Measurements from ENCODE around the gene RTN4. TPM values are rescaled to one million over a fixed set of nuclear protein-coding genes. Genes with fewer than 3 reads are reported as not detected.

Gene RTN4
- total and polyA plus RNA-seq, 2 of the 4 experiments (the other 2 are of a cell fraction), result 77.8 to 588 TPM

- WGBS, 2 experiments (ENCODE audit: extremely low coverage in 2 of 2, insufficient read length in 1 of 2), result 100% methylated on average over 1 of the region's 3 CpGs; no CpG with 5 or more reads in 1 of the 2 experiments
- Histone ChIP-seq H3K4ac (ENCODE audit: low read depth, low read length) (peak overlapping the region; percentile 74), H3K27ac (ENCODE audit: insufficient read depth, low read length) (peak overlapping the region; percentile 2; the same call in 1 of the 2 replicates), H3K4me1 (ENCODE audit: control insufficient read depth, insufficient read depth, low read length) (peaks cover 11% of the 10 kb centered on the region), H3K9me1 (ENCODE audit: insufficient read depth, low read length) (no peaks in the 10 kb centered on the region), H2BK120ac (ENCODE audit: low read depth, low read length) (peak overlapping the region; percentile 61; the same call in 1 of the 2 replicates), H2BK20ac (ENCODE audit: low read depth, low read length) (peak overlapping the region; percentile 75), H4K8ac (ENCODE audit: low read depth in 2 of 2, low read length in 2 of 2) (peak overlapping the region in 1 of 2 experiments; percentile 29; a peak in 1 of 4 replicates), H3K4me2 (ENCODE audit: low read depth, low read length) (peak overlapping the region; percentile 16; the same call in 1 of the 2 replicates), H4K5ac (ENCODE audit: low read depth, low read length) (peak overlapping the region; percentile 73), H2AFZ (replicated peaks; ENCODE audit: low read length, poor library complexity) (peak overlapping the region; percentile 18), H4K91ac (ENCODE audit: insufficient read depth, low read depth, low read length) (peak overlapping the region; percentile 35), H3K27me3 (ENCODE audit: control insufficient read depth, insufficient read depth, low read length) (no peaks in the 10 kb centered on the region), H3K36me3 (ENCODE audit: control insufficient read depth, insufficient read depth, low read length) (no peaks in the 10 kb centered on the region), H3K9me3 (ENCODE audit: control insufficient read depth, insufficient read depth, low read length) (no peaks in the 10 kb centered on the region), H3K79me1 (ENCODE audit: low read depth in 1 of 2, low read length in 2 of 2) (peaks cover 0 to 11% of the 10 kb centered on the region in 2 experiments; a peak in 1 of 4 replicates), H3K23ac (ENCODE audit: low read depth, low read length) (no peak overlapping the region), H3K14ac (replicated peaks; ENCODE audit: low read depth, low read length) (peak overlapping the region; percentile 27; the same call in 1 of the 2 replicates), H2BK15ac (ENCODE audit: low read depth, low read length) (peak overlapping the region; percentile 63; the same call in 2 of the 3 replicates), H3K56ac (ENCODE audit: extremely low read depth, insufficient read depth, low read length) (no peak overlapping the region), H3K4me3 (ENCODE audit: insufficient read depth, low read depth, low read length) (no peak overlapping the region), H2AK5ac (ENCODE audit: low read depth, low read length) (peak overlapping the region; percentile 25; the same call in 1 of the 2 replicates), H2BK5ac (ENCODE audit: low read depth, low read length, poor library complexity, severe bottlenecking) (peak overlapping the region; percentile 5), H2AK9ac (replicated peaks; ENCODE audit: low read depth, low read length, poor library complexity) (peak overlapping the region; percentile 6), H3K9ac (ENCODE audit: low read depth, low read length) (no peak overlapping the region), H4K20me1 (ENCODE audit: insufficient read depth, low read length) (no peaks in the 10 kb centered on the region), H3K18ac (ENCODE audit: low read depth, low read length) (peak overlapping the region; percentile 87)
- in situ Hi-C loops (cut with MboI; ENCODE audit: low sequenced_read_pairs) (no loop called here), intact Hi-C loops (cut with micrococcal nuclease) (no loop called here), dilution Hi-C loops (cut with HindIII; ENCODE audit: low sequenced_read_pairs, unreplicated experiment) (no loop called here)
- ATAC-seq (ENCODE audit: low read depth) (peak; percentile 10; the same call in 1 of the 2 replicates), DNase-seq (no peak)
- ChIA-PET CTCF (no interaction called here), POLR2A (ENCODE audit: unreplicated experiment) (no interaction called here)
- TF ChIP-seq NFE2L2 (IDR thresholded peaks at IDR 0.05; ENCODE audit: low read depth, low read length) (no peak), MAFK (IDR thresholded peaks at IDR 0.05; ENCODE audit: low read depth, low read length) (no peak), SMC3 (IDR thresholded peaks at IDR 0.05; ENCODE audit: low read depth, low read length) (no peak)
- BruUV-seq (replicated peaks), result no TSS peak
Observed at GRCh38 chr2:55087936-55088335, 37.7 kb upstream of the RTN4 start.
